DOHH2 (cell line): ENCODE data around the gene SCN10A.

ENCODE experiments used
- H3F3A ChIP-seq: fragments of 200-600 bp; sonication (generic), shearing (Covaris generic); 2 replicates; pipeline ENCODE4 v1.6.0; 2016; ENCODE audit warnings: antibody characterized with exemption, mild to moderate bottlenecking; ENCODE audit not compliant: control insufficient read depth, insufficient read depth
- H3K27ac ChIP-seq: fragments of 200-600 bp; sonication (generic); 2 replicates; pipeline ENCODE4 v1.5.1; 2014; ENCODE audit warnings: low read depth, mild to moderate bottlenecking, low read length, moderate library complexity
- H3K27me3 ChIP-seq: fragments of 200-600 bp; sonication (generic); 2 replicates; pipeline ENCODE4 v1.6.1; 2014; ENCODE audit warnings: mild to moderate bottlenecking, low read length, mixed read lengths; ENCODE audit not compliant: control insufficient read depth
- H3K36me3 ChIP-seq: fragments of 200-600 bp; sonication (generic); 2 replicates; pipeline ENCODE4 v1.6.1; 2014; ENCODE audit warnings: mild to moderate bottlenecking, low read length, moderate library complexity, mixed read lengths; ENCODE audit not compliant: control insufficient read depth
- H3K4me1 ChIP-seq: fragments of 200-600 bp; sonication (generic); 2 replicates; pipeline ENCODE4 v1.6.1; 2014; ENCODE audit warnings: mild to moderate bottlenecking, low read length, mixed read lengths; ENCODE audit not compliant: control insufficient read depth
- H3K4me2 ChIP-seq: fragments of 200-600 bp; sonication (generic); 2 replicates; pipeline ENCODE4 v1.6.0; 2014; ENCODE audit warnings: mild to moderate bottlenecking, low read length, moderate library complexity
- H3K4me3 ChIP-seq: fragments of 200-600 bp; sonication (generic); 2 replicates; pipeline ENCODE4 v1.5.1; 2014; ENCODE audit warnings: mild to moderate bottlenecking, low read length, mixed read lengths
- H3K79me2 ChIP-seq: fragments of 200-600 bp; sonication (generic); 2 replicates; pipeline ENCODE4 v1.6.1; 2014; ENCODE audit warnings: mild to moderate bottlenecking, low read length, mixed read lengths; ENCODE audit not compliant: control insufficient read depth
- H3K9me2 ChIP-seq: fragments of 200-600 bp; sonication (generic); replicated peaks from 2 replicates; pipeline ENCODE4 v1.6.1; 2014; ENCODE audit warnings: mild to moderate bottlenecking, low read length, mixed read lengths; ENCODE audit not compliant: control insufficient read depth
- H3K9me3 ChIP-seq: fragments of 200-600 bp; sonication (generic); 2 replicates; pipeline ENCODE4 v1.6.1; 2014; ENCODE audit warnings: antibody characterized with exemption, low read length, mixed read lengths; ENCODE audit not compliant: control insufficient read depth, insufficient read depth
- H4K20me1 ChIP-seq: fragments of 200-600 bp; sonication (generic); 2 replicates; pipeline ENCODE4 v1.6.0; 2014; ENCODE audit warnings: low read depth, mild to moderate bottlenecking, antibody characterized with exemption, low read length, moderate library complexity; ENCODE audit not compliant: control insufficient read depth, insufficient read depth
- EZH2phosphoT487 ChIP-seq: fragments of 200-600 bp; sonication (generic); IDR thresholded peaks from 2 replicates; pipeline ENCODE4 v1.6.1; 2017; ENCODE audit warnings: borderline replicate concordance, mild to moderate bottlenecking, antibody characterized with exemption, low read length, moderate library complexity, mixed read lengths
- TF ChIP-seq, protein P1 (sequence below): fragments of 200-600 bp; sonication (generic); IDR thresholded peaks from one replicate; pipeline ENCODE4 v1.5.1; 2014; ENCODE audit warnings: antibody characterized with exemption, mild to moderate bottlenecking, low read depth, low read length; ENCODE audit not compliant: poor library complexity, severe bottlenecking

SCN10A gene

DNA sequence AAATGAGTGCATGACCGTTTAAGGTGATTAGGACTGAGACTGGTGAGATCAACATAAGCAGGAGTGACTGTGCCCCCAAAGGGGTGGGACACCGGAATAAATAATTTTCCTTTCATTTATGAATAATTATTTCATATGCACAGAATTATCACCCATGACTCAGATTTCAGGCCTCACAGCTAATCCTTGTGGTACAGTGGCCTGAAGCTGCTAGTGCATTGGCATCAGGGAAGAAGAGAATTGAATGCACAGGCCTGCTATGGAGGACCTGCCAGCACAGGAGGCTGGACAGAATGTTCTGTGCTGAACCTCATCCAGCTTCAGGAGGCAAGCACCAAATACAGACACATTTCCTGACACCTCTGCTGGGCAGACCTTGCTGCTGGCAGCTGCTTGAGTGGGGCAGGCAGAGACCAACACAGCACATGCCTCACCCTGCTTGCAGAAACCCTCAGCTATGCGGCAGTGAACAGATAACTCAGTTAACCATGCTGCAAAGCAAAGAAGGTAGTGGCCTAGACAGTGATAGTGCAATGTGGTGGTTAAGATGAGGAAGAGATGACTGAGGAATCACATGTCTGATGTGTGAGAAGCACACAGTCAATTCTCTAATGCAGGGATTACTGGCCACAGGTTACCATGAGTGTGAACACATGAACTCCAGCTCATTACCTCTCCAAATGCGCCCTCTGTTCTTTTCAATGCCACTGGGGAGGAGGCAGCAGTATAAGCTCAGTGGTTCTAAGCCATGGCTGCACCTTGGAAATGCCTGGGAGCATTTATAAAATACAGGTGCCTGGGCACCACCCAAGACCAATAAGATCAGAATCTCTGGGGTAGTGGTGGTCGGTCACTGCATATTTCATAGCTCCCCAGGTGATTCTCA, 98.4 kb downstream of the SCN10A start:
- H3K9me3 ChIP-seq = no peaks in the 10 kb centered on the region
- no peak overlapping the region for H3K27ac ChIP-seq
- H3K9me2 ChIP-seq = no peaks in the 10 kb centered on the region
- H3K36me3 ChIP-seq = no peaks in the 10 kb centered on the region
- TF ChIP-seq, protein P1, sequence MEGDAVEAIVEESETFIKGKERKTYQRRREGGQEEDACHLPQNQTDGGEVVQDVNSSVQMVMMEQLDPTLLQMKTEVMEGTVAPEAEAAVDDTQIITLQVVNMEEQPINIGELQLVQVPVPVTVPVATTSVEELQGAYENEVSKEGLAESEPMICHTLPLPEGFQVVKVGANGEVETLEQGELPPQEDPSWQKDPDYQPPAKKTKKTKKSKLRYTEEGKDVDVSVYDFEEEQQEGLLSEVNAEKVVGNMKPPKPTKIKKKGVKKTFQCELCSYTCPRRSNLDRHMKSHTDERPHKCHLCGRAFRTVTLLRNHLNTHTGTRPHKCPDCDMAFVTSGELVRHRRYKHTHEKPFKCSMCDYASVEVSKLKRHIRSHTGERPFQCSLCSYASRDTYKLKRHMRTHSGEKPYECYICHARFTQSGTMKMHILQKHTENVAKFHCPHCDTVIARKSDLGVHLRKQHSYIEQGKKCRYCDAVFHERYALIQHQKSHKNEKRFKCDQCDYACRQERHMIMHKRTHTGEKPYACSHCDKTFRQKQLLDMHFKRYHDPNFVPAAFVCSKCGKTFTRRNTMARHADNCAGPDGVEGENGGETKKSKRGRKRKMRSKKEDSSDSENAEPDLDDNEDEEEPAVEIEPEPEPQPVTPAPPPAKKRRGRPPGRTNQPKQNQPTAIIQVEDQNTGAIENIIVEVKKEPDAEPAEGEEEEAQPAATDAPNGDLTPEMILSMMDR = no peak
- no peak for TF ChIP-seq EZH2phosphoT487
- no peaks in the 10 kb centered on the region for H3K79me2 ChIP-seq
- no peaks in the 10 kb centered on the region for H3K27me3 ChIP-seq
- no peak overlapping the region for H3K4me3 ChIP-seq
- H3K4me1 ChIP-seq = no peaks in the 10 kb centered on the region
- no peak overlapping the region for H3K4me2 ChIP-seq
- H4K20me1 ChIP-seq = no peaks in the 10 kb centered on the region
- H3F3A ChIP-seq = no peaks in the 10 kb centered on the region

DNA sequence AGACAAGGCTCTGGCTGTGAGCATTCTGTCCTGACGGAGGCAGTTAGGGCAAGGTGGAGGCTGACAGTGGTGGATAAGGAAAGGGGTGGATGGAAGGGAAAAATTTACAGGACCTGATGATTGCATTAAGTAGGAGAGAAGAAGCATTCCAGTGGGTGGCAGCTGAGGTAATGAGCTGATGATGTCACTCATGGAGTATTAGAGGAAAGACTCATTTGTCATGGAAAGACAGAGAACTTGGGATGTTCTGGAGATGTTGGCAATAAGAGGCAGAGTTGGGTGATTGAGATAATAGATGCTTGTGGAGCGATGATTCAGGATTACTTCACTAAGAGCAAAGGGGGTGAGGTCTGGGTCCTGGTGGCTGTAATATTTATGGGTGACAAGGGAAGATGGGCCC, 102.9 kb downstream of the SCN10A start:
- Histone ChIP-seq H3K27me3 (no peaks in the 10 kb centered on the region), H3K9me2 (no peaks in the 10 kb centered on the region), H3K27ac (no peak overlapping the region), H3K9me3 (no peaks in the 10 kb centered on the region), H4K20me1 (no peaks in the 10 kb centered on the region), H3K4me1 (no peaks in the 10 kb centered on the region), H3K79me2 (no peaks in the 10 kb centered on the region), H3K4me3 (no peak overlapping the region), H3K36me3 (no peaks in the 10 kb centered on the region), H3F3A (no peaks in the 10 kb centered on the region), H3K4me2 (no peak overlapping the region)
- TF ChIP-seq, protein P1 = no peak
- TF ChIP-seq EZH2phosphoT487 = no peak

- Histone ChIP-seq H3K27me3 (no peaks in the 10 kb centered on the region), H3K27ac (no peak overlapping the region), H3K9me2 (no peaks in the 10 kb centered on the region)
Measured at GRCh38 chr3:38711321-38711720, 104.7 kb downstream of the SCN10A start.

More at GRCh38 chr3:38711321-38711720, 104.7 kb downstream of the SCN10A start:
- Histone ChIP-seq H3K9me3 (no peaks in the 10 kb centered on the region), H3K4me3 (no peak overlapping the region), H3K4me2 (no peak overlapping the region), H3F3A (no peaks in the 10 kb centered on the region), H3K36me3 (no peaks in the 10 kb centered on the region), H4K20me1 (no peaks in the 10 kb centered on the region), H3K79me2 (no peaks in the 10 kb centered on the region), H3K4me1 (no peaks in the 10 kb centered on the region)
- TF ChIP-seq, protein P1 = no peak
- no peak for TF ChIP-seq EZH2phosphoT487
